Panc1 (cell line): ENCODE data around the gene CPS1. TPM values are rescaled to one million over a fixed set of nuclear protein-coding genes. Genes with fewer than 3 reads are reported as not detected.

Experiments
- ATAC-seq: fragments of 200-7000 bp; cut with Tn5 transposase; 2 replicates; pipeline ENCODE4 v1.9.1; 2020; ENCODE audit warnings: mild to moderate bottlenecking, moderate library complexity
- BruUV-seq: library from RNA; stranded (reverse); fragments of 400-500 nt; replicated peaks from 2 replicates; lab custom pipeline; 2021; lab: Mats Ljungman, UMichigan
- CTCF ChIA-PET: fragments of 300-600 bp; sonication (Branson Sonifier 250); formaldehyde crosslinking; loops from one replicate; lab custom pipeline; 2022; ENCODE audit warnings: antibody characterized with exemption; lab: Charles Lee
- POLR2A ChIA-PET: fragments of 300-600 bp; sonication (Branson Sonifier 250); formaldehyde crosslinking; loops from one replicate; lab custom pipeline; 2022; ENCODE audit warnings: antibody characterized with exemption; lab: Charles Lee
- DNase-seq: peaks from one replicate; pipeline ENCODE4 v3.0.0-alpha.2; 2010; ENCODE audit warnings: low read depth, low spot score
- H3K27ac ChIP-seq: 2 replicates; pipeline ENCODE4 v1.5.1; 2011; ENCODE audit warnings: mild to moderate bottlenecking, low read length, inconsistent platforms
- H3K27me3 ChIP-seq: fragments of 200-500 bp; sonication (Bioruptor generic); 2 replicates; pipeline ENCODE4 v1.6.0; 2014; ENCODE audit warnings: low read length, inconsistent platforms; ENCODE audit not compliant: control insufficient read depth, insufficient read depth
- H3K36me3 ChIP-seq: fragments of 200-500 bp; sonication (Bioruptor generic); 2 replicates; pipeline ENCODE4 v1.5.1; 2014; ENCODE audit warnings: inconsistent platforms, mild to moderate bottlenecking, low read length, moderate library complexity; ENCODE audit not compliant: control insufficient read depth, insufficient read depth
- H3K4me1 ChIP-seq: 2 replicates; pipeline ENCODE4 v1.5.1; 2011; ENCODE audit warnings: inconsistent platforms, mild to moderate bottlenecking, low read length, moderate library complexity; ENCODE audit not compliant: control insufficient read depth, insufficient read depth
- H3K4me3 ChIP-seq, 2 experiments: 2 replicates each; pipeline ENCODE4 v1.5.1; 2011 to 2012; ENCODE audit warnings: low read depth in 2 of 2, low read length in 2 of 2, mild to moderate bottlenecking in 2 of 2, inconsistent platforms in 1 of 2, moderate library complexity in 1 of 2
- H3K9me3 ChIP-seq: fragments of 200-500 bp; sonication (Bioruptor generic); 2 replicates; pipeline ENCODE4 v1.5.1; 2014; ENCODE audit warnings: low read depth, mild to moderate bottlenecking, inconsistent platforms, low read length, moderate library complexity; ENCODE audit not compliant: control insufficient read depth, insufficient read depth
- CTCF ChIP-seq: fragments of 450-650 bp; IDR thresholded peaks from 2 replicates; pipeline ENCODE4 v1.5.1; 2017; ENCODE audit warnings: mild to moderate bottlenecking
- POLR2AphosphoS5 ChIP-seq: IDR thresholded peaks from 2 replicates; pipeline ENCODE4 v1.6.1; 2012; ENCODE audit warnings: mild to moderate bottlenecking, low read depth, low read length, moderate library complexity
- REST ChIP-seq, 2 experiments: IDR thresholded peaks; 2 replicates each; pipeline ENCODE4 v1.6.1; 2011 to 2012; ENCODE audit warnings: low read depth in 2 of 2, control low read depth in 1 of 2, low read length in 1 of 2, mild to moderate bottlenecking in 1 of 2, moderate library complexity in 1 of 2; ENCODE audit not compliant: insufficient read depth in 1 of 2
- SIN3A ChIP-seq: IDR thresholded peaks from 2 replicates; pipeline ENCODE4 v1.6.1; 2012; ENCODE audit warnings: low read depth, mild to moderate bottlenecking, low read length, moderate library complexity, borderline replicate concordance; ENCODE audit not compliant: insufficient read depth
- TCF7L2 ChIP-seq: IDR thresholded peaks from 2 replicates; pipeline ENCODE4 v1.6.1; 2011; ENCODE audit warnings: mild to moderate bottlenecking, low read depth, low read length, inconsistent platforms
- in situ Hi-C: cut with HindIII; loops from 2 replicates; pipeline ENCODE4 v1.10.0; 2016; ENCODE audit warnings: low sequenced_read_pairs, low pct_unique_long_range_greater_than_20kb
- intact Hi-C: fragments of 100-400 bp; cut with micrococcal nuclease; formaldehyde crosslinking; loops from one replicate; pipeline ENCODE4 v1.10.0; 2022; ENCODE audit not compliant: unreplicated experiment
- total RNA-seq: library from RNA; stranded (reverse); gene quantifications from one replicate; pipeline ENCODE4 v1.2.1, GENCODE V29; 2021; ENCODE audit not compliant: unreplicated experiment

The CPS1 gene
- total RNA-seq, 1 experiment from 2014 or later = 5.1 TPM

GRCh38 chr2:210541290-210541902 is 15.0 kb upstream of the CPS1 start:
- H3K36me3 ChIP-seq = no peaks in the 10 kb centered on the region
- in situ Hi-C loops = no loop called here
- intact Hi-C loops = no loop called here
- no peaks in the 10 kb centered on the region for H3K27me3 ChIP-seq
- no peak for DNase-seq
- TF ChIP-seq POLR2AphosphoS5 (no peak), SIN3A (no peak), CTCF (no peak), REST (IDR thresholded peaks at IDR 0.05; ENCODE audit: insufficient read depth in 1 of 2, low read depth in 2 of 2, low read length in 1 of 2) (no peak), TCF7L2 (no peak)
- POLR2A ChIA-PET = no interaction called here
- no TSS peak for BruUV-seq
- CTCF ChIA-PET = no interaction called here
- H3K4me3 ChIP-seq = no peak overlapping the region
- no peak for ATAC-seq
- H3K27ac ChIP-seq = no peak overlapping the region
- no peaks in the 10 kb centered on the region for H3K4me1 ChIP-seq
- no peaks in the 10 kb centered on the region for H3K9me3 ChIP-seq

GRCh38 chr2:210544007-210544590 is 12.3 kb upstream of the CPS1 start:
- BruUV-seq = no TSS peak
- Histone ChIP-seq H3K4me1 (no peaks in the 10 kb centered on the region), H3K9me3 (no peaks in the 10 kb centered on the region), H3K27me3 (no peaks in the 10 kb centered on the region), H3K27ac (no peak overlapping the region), H3K4me3 (no peak overlapping the region), H3K36me3 (no peaks in the 10 kb centered on the region)
- in situ Hi-C loops = no loop called here
- ATAC-seq (no peak), DNase-seq (no peak)
- POLR2A ChIA-PET = no interaction called here
- TF ChIP-seq CTCF (no peak), TCF7L2 (no peak), SIN3A (no peak), REST (IDR thresholded peaks at IDR 0.05; ENCODE audit: insufficient read depth in 1 of 2, low read depth in 2 of 2, low read length in 1 of 2) (no peak), POLR2AphosphoS5 (no peak)
- CTCF ChIA-PET = no interaction called here
- intact Hi-C loops = no loop called here
